NCI-H1417 (cell line): ENCODE data around the gene TSN.
"Not testable (repeated sequence)": the region's sequence is repeated elsewhere in the genome, so short reads cannot be mapped to it uniquely, and the experiment has no call there.

ENCODE experiments used
- DNase-seq, 3 experiments: peaks; one replicate each; lab custom pipeline; 2025; lab: John Stamatoyannopoulos, UW

The TSN gene

GRCh38 chr2:121801916-121802315 lies 46.5 kb downstream of the TSN start:
- DNase-seq, result no peak

- DNase-seq, result peak in 1 of 3 experiments; percentile 58
Measured at GRCh38 chr2:121803503-121803902, 48.1 kb downstream of the TSN start.

GRCh38 chr2:121804340-121804739 lies 48.9 kb downstream of the TSN start:
- peak; percentile 20 to 61 (median 32) for DNase-seq

- DNase-seq, result no peak
Measured at GRCh38 chr2:121804997-121805765, 49.7 kb downstream of the TSN start.

- DNase-seq, result no peak
Measured at GRCh38 chr2:121805766-121806143, 50.3 kb downstream of the TSN start.

- DNase-seq, result not testable (repeated sequence)
Measured at GRCh38 chr2:121807771-121808170, 52.3 kb downstream of the TSN start.

GRCh38 chr2:121809607-121810006 lies 54.2 kb downstream of the TSN start:
- DNase-seq, result no peak

GRCh38 chr2:121810959-121811853 lies 55.8 kb downstream of the TSN start:
- peak; percentile 41 to 77 (median 45) for DNase-seq

GRCh38 chr2:121813083-121813482 lies 57.6 kb downstream of the TSN start:
- not testable (repeated sequence) for DNase-seq

- DNase-seq, result no peak
Measured at GRCh38 chr2:121815216-121815615, 59.8 kb downstream of the TSN start.

GRCh38 chr2:121816797-121817196 lies 61.3 kb downstream of the TSN start:
- DNase-seq, result no peak

- DNase-seq, result not testable (repeated sequence)
Measured at GRCh38 chr2:121817304-121817703, 61.9 kb downstream of the TSN start.
